ENCODE results near the gene RUFY3.
"Not testable (repeated sequence)": the region's sequence is repeated elsewhere in the genome, so short reads cannot be mapped to it uniquely, and the experiment has no call there.

RUFY3 gene

GRCh38 chr4:70713453-70714078 is 8.2 kb upstream of the RUFY3 start:
- peak overlapping the region; percentile 59; the same call in 1 of the 2 replicates for H3K4me3 ChIP-seq (ENCODE audit: low read length)
- TF ChIP-seq ZNF274 (IDR thresholded peaks at IDR 0.05; ENCODE audit: low read depth, low read length): no peak

GRCh38 chr4:70714079-70714887 is 7.5 kb upstream of the RUFY3 start:
- no peak for TF ChIP-seq ZNF274 (IDR thresholded peaks at IDR 0.05; ENCODE audit: low read depth, low read length)
- peak overlapping the region; percentile 59; the same call in 1 of the 2 replicates for H3K4me3 ChIP-seq (ENCODE audit: low read length)

GRCh38 chr4:70715097-70715496 is 6.7 kb upstream of the RUFY3 start:
- TF ChIP-seq ZNF274 (IDR thresholded peaks at IDR 0.05; ENCODE audit: low read depth, low read length): no peak
- peak overlapping the region; percentile 6; the same call in 1 of the 2 replicates for H3K4me3 ChIP-seq (ENCODE audit: low read length)

GRCh38 chr4:70718811-70719604 is 2.8 kb upstream of the RUFY3 start:
- TF ChIP-seq ZNF274 (IDR thresholded peaks at IDR 0.05; ENCODE audit: low read depth, low read length): no peak
- no peak overlapping the region for H3K4me3 ChIP-seq (ENCODE audit: low read length)

GRCh38 chr4:70722199-70722791 is 531 bp downstream of the RUFY3 start:
- no peak for TF ChIP-seq ZNF274 (IDR thresholded peaks at IDR 0.05; ENCODE audit: low read depth, low read length)
- H3K4me3 ChIP-seq (ENCODE audit: low read length): no peak overlapping the region; the same call in 1 of the 2 replicates

GRCh38 chr4:70724463-70724862 is 2.7 kb downstream of the RUFY3 start:
- no peak overlapping the region for H3K4me3 ChIP-seq (ENCODE audit: low read length)
- no peak for TF ChIP-seq ZNF274 (IDR thresholded peaks at IDR 0.05; ENCODE audit: low read depth, low read length)

- no peak for TF ChIP-seq ZNF274 (IDR thresholded peaks at IDR 0.05; ENCODE audit: low read depth, low read length)
- H3K4me3 ChIP-seq (ENCODE audit: low read length): no peak overlapping the region
These were observed 3.9 kb downstream of the RUFY3 start for GRCh38 chr4:70725633-70726032.

GRCh38 chr4:70726515-70726914 is 4.8 kb downstream of the RUFY3 start:
- H3K4me3 ChIP-seq (ENCODE audit: low read length): not testable (repeated sequence)

GRCh38 chr4:70728091-70728490 is 6.3 kb downstream of the RUFY3 start:
- H3K4me3 ChIP-seq (ENCODE audit: low read length): no peak overlapping the region

GRCh38 chr4:70732878-70733277 is 11.1 kb downstream of the RUFY3 start:
- H3K4me3 ChIP-seq (ENCODE audit: low read length): not testable (repeated sequence)

More at GRCh38 chr4:70728091-70728490, 6.3 kb downstream of the RUFY3 start:
- no peak for TF ChIP-seq ZNF274 (IDR thresholded peaks at IDR 0.05; ENCODE audit: low read depth, low read length)

GRCh38 chr4:70734168-70734954 is 12.6 kb downstream of the RUFY3 start:
- H3K4me3 ChIP-seq (ENCODE audit: low read length): peak overlapping the region; percentile 86
- no peak for TF ChIP-seq ZNF274 (IDR thresholded peaks at IDR 0.05; ENCODE audit: low read depth, low read length)

GRCh38 chr4:70734971-70735370 is 13.2 kb downstream of the RUFY3 start:
- TF ChIP-seq ZNF274 (IDR thresholded peaks at IDR 0.05; ENCODE audit: low read depth, low read length): no peak
- H3K4me3 ChIP-seq (ENCODE audit: low read length): peak overlapping the region; percentile 86

- H3K4me3 ChIP-seq (ENCODE audit: low read length): not testable (repeated sequence)
These were observed 14.2 kb downstream of the RUFY3 start for GRCh38 chr4:70735915-70736314.

- no peak for TF ChIP-seq ZNF274 (IDR thresholded peaks at IDR 0.05; ENCODE audit: low read depth, low read length)
- no peak overlapping the region; the same call in 1 of the 2 replicates for H3K4me3 ChIP-seq (ENCODE audit: low read length)
These were observed 15.2 kb downstream of the RUFY3 start for GRCh38 chr4:70737006-70737405.

Data from GM08714 (cell line).